ENCODE data around the gene MAN1A1.
A peak's percentile ranks its signal among the peaks of the same experiment; 100 is the strongest.

Gene MAN1A1

DNA sequence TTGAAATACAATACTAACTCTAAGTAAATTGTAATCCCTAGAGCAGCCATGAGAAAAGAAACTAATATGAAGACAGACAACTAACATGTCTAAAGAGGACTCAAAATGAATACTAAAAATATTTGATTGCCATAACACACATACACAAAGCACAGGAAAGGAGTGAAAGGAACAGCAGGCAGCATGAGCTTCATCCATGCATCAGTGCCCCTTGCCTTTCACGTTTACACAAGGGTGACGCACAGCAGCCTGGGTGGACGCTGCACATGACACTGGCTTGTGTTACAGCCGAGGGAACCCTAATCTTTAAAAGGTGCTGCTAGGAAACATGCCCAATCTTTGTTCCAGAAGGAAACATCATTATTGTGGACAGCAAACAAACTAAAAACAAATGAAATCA, 123.5 kb downstream of the MAN1A1 start:
- Histone ChIP-seq H2AK5ac (ENCODE audit: low read depth, low read length) (no peak overlapping the region), H3K27ac (replicated peaks; ENCODE audit: low read length) (no peak overlapping the region), H3K79me1 (ENCODE audit: low read depth, low read length) (no peaks in the 10 kb centered on the region), H3K14ac (ENCODE audit: low read length) (no peak overlapping the region), H2AFZ (ENCODE audit: low read length) (peak overlapping the region; percentile 4), H2BK12ac (ENCODE audit: low read length) (no peak overlapping the region), H3K4me3 (ENCODE audit: low read length in 2 of 2) (no peak overlapping the region), H3K4me2 (ENCODE audit: insufficient read depth, low read length, poor library complexity, severe bottlenecking) (no peak overlapping the region), H2BK15ac (ENCODE audit: low read length) (no peak overlapping the region), H3K4me1 (ENCODE audit: control insufficient read depth in 2 of 2, insufficient read depth in 1 of 2, low read depth in 1 of 2, low read length in 2 of 2) (peaks cover 0 to 9% of the 10 kb centered on the region in 2 donors), H4K8ac (ENCODE audit: low read depth, low read length) (no peak overlapping the region), H3K18ac (ENCODE audit: low read length) (no peak overlapping the region), H2BK120ac (ENCODE audit: low read depth, low read length) (no peak overlapping the region), H3K9ac (ENCODE audit: low read depth, low read length, poor library complexity) (no peak overlapping the region), H3K4ac (ENCODE audit: low read length) (no peak overlapping the region), H4K91ac (ENCODE audit: low read depth, low read length, poor library complexity) (no peak overlapping the region), H3K23ac (ENCODE audit: low read depth, low read length, poor library complexity) (no peak overlapping the region), H3K36me3 (replicated peaks in 1 of 2; ENCODE audit: control insufficient read depth in 2 of 2, insufficient read depth in 2 of 2, low read length in 2 of 2) (no peaks in the 10 kb centered on the region), H3K27me3 (ENCODE audit: control insufficient read depth in 3 of 3, insufficient read depth in 3 of 3, low read depth in 1 of 3, low read length in 3 of 3) (no peaks in the 10 kb centered on the region), H2BK5ac (ENCODE audit: low read length) (no peak overlapping the region), H3K9me3 (replicated peaks in 1 of 2; ENCODE audit: control insufficient read depth in 2 of 2, insufficient read depth in 1 of 2, low read depth in 1 of 2, low read length in 2 of 2) (no peaks in the 10 kb centered on the region)
- DNase-seq (ENCODE audit: low spot score) = no peak
- no CpG with 5 or more reads among the region's 4 CpGs for WGBS, 2 donors (ENCODE audit: extremely low coverage in 2 of 2, insufficient read length in 2 of 2, insufficient replicate concordance in 1 of 2)

DNA sequence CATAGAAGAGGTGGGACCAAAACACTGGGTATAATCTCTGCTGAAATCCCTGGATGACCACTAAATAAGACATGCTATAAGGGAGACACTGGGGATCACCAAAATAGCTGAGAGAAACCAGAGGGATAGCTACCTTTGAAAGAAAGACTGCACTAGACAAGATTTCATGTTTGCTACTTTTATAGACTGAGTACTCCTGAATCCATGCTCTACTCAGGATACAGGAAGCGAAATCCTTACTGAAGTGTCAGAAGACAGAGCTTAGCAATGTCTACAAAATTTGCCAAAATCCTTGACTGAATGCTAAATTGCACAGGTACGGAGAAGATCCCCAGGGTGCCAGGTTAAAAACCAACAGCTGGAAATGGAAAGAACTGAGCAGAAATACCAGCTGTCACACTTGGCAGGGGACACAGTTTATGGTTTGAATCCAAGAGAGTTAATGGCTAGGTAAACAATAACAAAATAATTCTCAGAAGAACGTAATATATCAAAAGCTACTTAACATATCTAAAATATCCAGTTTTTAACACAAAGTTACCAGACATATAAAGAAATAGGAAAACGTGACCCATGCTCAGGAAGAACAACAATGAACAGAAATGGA, 125.4 kb downstream of the MAN1A1 start:
- no peak for DNase-seq (ENCODE audit: low spot score)
- Histone ChIP-seq H3K9ac (ENCODE audit: low read depth, low read length, poor library complexity) (no peak overlapping the region), H3K4me1 (ENCODE audit: control insufficient read depth in 2 of 2, insufficient read depth in 1 of 2, low read depth in 1 of 2, low read length in 2 of 2) (peaks cover 0 to 9% of the 10 kb centered on the region in 2 donors), H3K27ac (replicated peaks; ENCODE audit: low read length) (no peak overlapping the region), H2BK120ac (ENCODE audit: low read depth, low read length) (no peak overlapping the region), H4K8ac (ENCODE audit: low read depth, low read length) (no peak overlapping the region), H3K14ac (ENCODE audit: low read length) (no peak overlapping the region), H3K4ac (ENCODE audit: low read length) (no peak overlapping the region), H3K9me3 (replicated peaks in 1 of 2; ENCODE audit: control insufficient read depth in 2 of 2, insufficient read depth in 1 of 2, low read depth in 1 of 2, low read length in 2 of 2) (no peaks in the 10 kb centered on the region), H2AFZ (ENCODE audit: low read length) (no peak overlapping the region), H3K27me3 (ENCODE audit: control insufficient read depth in 3 of 3, insufficient read depth in 3 of 3, low read depth in 1 of 3, low read length in 3 of 3) (no peaks in the 10 kb centered on the region), H3K79me1 (ENCODE audit: low read depth, low read length) (no peaks in the 10 kb centered on the region), H3K4me3 (ENCODE audit: low read length in 2 of 2) (no peak overlapping the region), H2AK5ac (ENCODE audit: low read depth, low read length) (no peak overlapping the region), H2BK12ac (ENCODE audit: low read length) (no peak overlapping the region), H3K4me2 (ENCODE audit: insufficient read depth, low read length, poor library complexity, severe bottlenecking) (no peak overlapping the region), H2BK15ac (ENCODE audit: low read length) (no peak overlapping the region), H4K91ac (ENCODE audit: low read depth, low read length, poor library complexity) (no peak overlapping the region), H2BK5ac (ENCODE audit: low read length) (no peak overlapping the region), H3K23ac (ENCODE audit: low read depth, low read length, poor library complexity) (no peak overlapping the region), H3K36me3 (replicated peaks in 1 of 2; ENCODE audit: control insufficient read depth in 2 of 2, insufficient read depth in 2 of 2, low read length in 2 of 2) (no peaks in the 10 kb centered on the region), H3K18ac (ENCODE audit: low read length) (no peak overlapping the region)
- WGBS, 2 donors (ENCODE audit: extremely low coverage in 2 of 2, insufficient read length in 2 of 2, insufficient replicate concordance in 1 of 2) = no CpG with 5 or more reads among the region's 4 CpGs

DNA sequence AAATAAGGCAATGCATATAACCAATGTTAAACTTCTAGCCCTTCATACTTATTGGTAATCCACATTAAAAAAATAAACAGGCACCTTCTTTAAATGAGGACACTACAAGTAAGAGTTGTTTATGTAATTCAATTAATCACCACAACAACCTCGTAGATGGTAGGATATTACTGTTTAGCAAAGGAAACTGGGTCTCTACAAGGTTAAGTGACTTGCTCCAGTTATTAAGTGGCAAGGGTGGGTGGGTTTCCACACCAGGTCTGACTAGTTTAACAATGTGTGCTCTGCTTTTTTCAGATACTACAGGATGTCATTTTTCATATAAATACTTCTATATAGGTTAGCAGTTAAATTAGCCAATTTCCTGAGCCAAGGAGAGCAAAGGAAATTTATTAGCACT, 129.1 kb downstream of the MAN1A1 start:
- no peaks in the 10 kb centered on the region for H3K9me3 ChIP-seq (replicated peaks in 1 of 2; ENCODE audit: control insufficient read depth in 2 of 2, insufficient read depth in 1 of 2, low read depth in 1 of 2, low read length in 2 of 2)
- no peaks in the 10 kb centered on the region for H3K79me1 ChIP-seq (ENCODE audit: low read depth, low read length)
- H2BK120ac ChIP-seq (ENCODE audit: low read depth, low read length) = no peak overlapping the region
- no peak overlapping the region for H3K27ac ChIP-seq (replicated peaks; ENCODE audit: low read length)
- H4K8ac ChIP-seq (ENCODE audit: low read depth, low read length) = no peak overlapping the region
- no peak overlapping the region for H3K4ac ChIP-seq (ENCODE audit: low read length)
- H3K4me2 ChIP-seq (ENCODE audit: insufficient read depth, low read length, poor library complexity, severe bottlenecking) = no peak overlapping the region
- H2AFZ ChIP-seq (ENCODE audit: low read length) = no peak overlapping the region
- H3K27me3 ChIP-seq (ENCODE audit: control insufficient read depth in 3 of 3, insufficient read depth in 3 of 3, low read depth in 1 of 3, low read length in 3 of 3) = no peaks in the 10 kb centered on the region
- H3K4me3 ChIP-seq (ENCODE audit: low read length in 2 of 2) = no peak overlapping the region
- no peak overlapping the region for H3K14ac ChIP-seq (ENCODE audit: low read length)
- DNase-seq (ENCODE audit: low spot score) = no peak
- H2BK15ac ChIP-seq (ENCODE audit: low read length) = no peak overlapping the region
- no peaks in the 10 kb centered on the region for H3K36me3 ChIP-seq (replicated peaks in 1 of 2; ENCODE audit: control insufficient read depth in 2 of 2, insufficient read depth in 2 of 2, low read length in 2 of 2)
- no CpG with 5 or more reads among the region's 1 CpG for WGBS, 2 donors (ENCODE audit: extremely low coverage in 2 of 2, insufficient read length in 2 of 2, insufficient replicate concordance in 1 of 2)
- H3K23ac ChIP-seq (ENCODE audit: low read depth, low read length, poor library complexity) = no peak overlapping the region
- H3K18ac ChIP-seq (ENCODE audit: low read length) = no peak overlapping the region
- H2AK5ac ChIP-seq (ENCODE audit: low read depth, low read length) = no peak overlapping the region
- H3K4me1 ChIP-seq (ENCODE audit: control insufficient read depth in 2 of 2, insufficient read depth in 1 of 2, low read depth in 1 of 2, low read length in 2 of 2) = no peaks in the 10 kb centered on the region
- H2BK5ac ChIP-seq (ENCODE audit: low read length) = no peak overlapping the region
- H4K91ac ChIP-seq (ENCODE audit: low read depth, low read length, poor library complexity) = no peak overlapping the region
- no peak overlapping the region for H3K9ac ChIP-seq (ENCODE audit: low read depth, low read length, poor library complexity)
- H2BK12ac ChIP-seq (ENCODE audit: low read length) = no peak overlapping the region

DNA sequence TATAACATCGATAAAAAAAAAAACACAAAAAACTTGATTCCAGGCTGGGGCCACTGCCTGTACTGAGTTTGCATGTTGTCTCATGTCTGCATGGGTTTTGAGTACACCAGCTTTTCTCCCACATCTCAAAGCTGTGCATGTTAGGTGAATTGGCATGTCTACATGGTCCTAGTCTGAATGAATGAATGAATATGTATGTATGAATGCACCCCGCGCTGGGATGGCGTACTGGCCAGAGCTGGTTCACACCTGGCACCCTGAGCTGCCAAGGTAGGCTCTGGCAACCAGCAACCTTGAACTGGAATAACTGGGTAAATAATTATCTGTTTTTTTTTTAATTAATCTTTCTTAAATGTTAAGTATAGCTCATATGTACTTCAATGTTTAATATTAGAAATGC, 131.0 kb downstream of the MAN1A1 start:
- H3K4me3 ChIP-seq (ENCODE audit: low read length in 2 of 2) = no peak overlapping the region
- no peak for DNase-seq (ENCODE audit: low spot score)
- H3K4me2 ChIP-seq (ENCODE audit: insufficient read depth, low read length, poor library complexity, severe bottlenecking) = no peak overlapping the region
- H3K79me1 ChIP-seq (ENCODE audit: low read depth, low read length) = no peaks in the 10 kb centered on the region
- no peak overlapping the region for H3K18ac ChIP-seq (ENCODE audit: low read length)
- H3K9ac ChIP-seq (ENCODE audit: low read depth, low read length, poor library complexity) = no peak overlapping the region
- H2BK12ac ChIP-seq (ENCODE audit: low read length) = no peak overlapping the region
- no peak overlapping the region for H4K91ac ChIP-seq (ENCODE audit: low read depth, low read length, poor library complexity)
- no peaks in the 10 kb centered on the region for H3K4me1 ChIP-seq (ENCODE audit: control insufficient read depth in 2 of 2, insufficient read depth in 1 of 2, low read depth in 1 of 2, low read length in 2 of 2)
- no peak overlapping the region for H2BK15ac ChIP-seq (ENCODE audit: low read length)
- H3K4ac ChIP-seq (ENCODE audit: low read length) = no peak overlapping the region
- no peaks in the 10 kb centered on the region for H3K27me3 ChIP-seq (ENCODE audit: control insufficient read depth in 3 of 3, insufficient read depth in 3 of 3, low read depth in 1 of 3, low read length in 3 of 3)
- H2AK5ac ChIP-seq (ENCODE audit: low read depth, low read length) = no peak overlapping the region
- no peak overlapping the region for H3K23ac ChIP-seq (ENCODE audit: low read depth, low read length, poor library complexity)
- H3K27ac ChIP-seq (replicated peaks; ENCODE audit: low read length) = no peak overlapping the region
- H2BK5ac ChIP-seq (ENCODE audit: low read length) = no peak overlapping the region
- no peak overlapping the region for H2AFZ ChIP-seq (ENCODE audit: low read length)
- no CpG with 5 or more reads among the region's 4 CpGs for WGBS, 2 donors (ENCODE audit: extremely low coverage in 2 of 2, insufficient read length in 2 of 2, insufficient replicate concordance in 1 of 2)
- H3K9me3 ChIP-seq (replicated peaks in 1 of 2; ENCODE audit: control insufficient read depth in 2 of 2, insufficient read depth in 1 of 2, low read depth in 1 of 2, low read length in 2 of 2) = no peaks in the 10 kb centered on the region
- H3K14ac ChIP-seq (ENCODE audit: low read length) = no peak overlapping the region
- no peaks in the 10 kb centered on the region for H3K36me3 ChIP-seq (replicated peaks in 1 of 2; ENCODE audit: control insufficient read depth in 2 of 2, insufficient read depth in 2 of 2, low read length in 2 of 2)
- no peak overlapping the region for H4K8ac ChIP-seq (ENCODE audit: low read depth, low read length)
- no peak overlapping the region for H2BK120ac ChIP-seq (ENCODE audit: low read depth, low read length)
